GM21390 (cell line): Measurements from ENCODE around the gene ACSL6.

Experiments used
- ATAC-seq: cut with Tn5 transposase; IDR thresholded peaks from one replicate; pipeline ENCODE4 v1.9.1; 2021; ENCODE audit not compliant: unreplicated experiment

The ACSL6 gene

GRCh38 chr5:132049559-132049958 lies 38.1 kb upstream of the ACSL6 start:
- no peak for ATAC-seq

GRCh38 chr5:132049093-132049492 lies 37.6 kb upstream of the ACSL6 start:
- ATAC-seq, result no peak

DNA sequence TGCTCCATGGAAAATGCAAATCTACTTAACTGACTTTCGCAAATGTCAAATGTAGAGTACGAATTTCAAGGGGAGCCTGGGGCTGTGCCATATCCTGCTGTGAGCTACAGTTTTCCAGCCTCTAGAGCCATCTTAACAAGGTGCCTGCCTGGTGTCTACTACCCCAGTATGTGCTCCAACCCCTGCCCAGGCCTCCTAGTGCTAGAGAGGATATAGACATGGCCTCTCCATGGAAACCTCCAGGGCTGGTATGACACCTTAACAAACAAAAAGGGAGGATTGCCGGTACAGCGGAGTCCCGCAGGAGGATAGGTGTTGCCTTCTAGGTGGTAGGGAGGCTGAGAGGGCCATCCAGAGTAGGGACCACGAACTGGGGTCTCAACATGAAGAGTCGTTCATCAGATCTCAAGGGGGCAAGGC lies 35.4 kb upstream of the ACSL6 start:
- no peak for ATAC-seq

GRCh38 chr5:132044207-132044606 lies 32.7 kb upstream of the ACSL6 start:
- ATAC-seq, result no peak

GRCh38 chr5:132037353-132037752 lies 25.9 kb upstream of the ACSL6 start:
- no peak for ATAC-seq

DNA sequence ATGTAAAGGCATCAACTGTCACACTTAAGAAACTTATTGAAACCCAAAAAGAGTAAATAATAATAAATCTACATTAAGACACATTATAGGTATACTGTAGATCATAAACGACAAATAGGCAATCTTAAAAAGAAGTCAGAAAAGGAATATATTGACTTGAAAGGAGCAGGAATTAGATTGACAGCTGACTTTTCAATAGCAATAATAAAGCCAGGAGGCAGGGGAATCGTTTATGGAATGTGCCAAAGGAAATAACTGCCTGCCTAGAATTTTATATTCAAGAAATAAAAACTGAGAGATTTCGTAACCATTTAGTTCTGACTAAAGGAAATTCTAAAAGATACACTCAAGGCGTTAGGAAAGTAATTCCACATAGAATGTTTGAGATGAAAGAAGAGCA lies 21.7 kb upstream of the ACSL6 start:
- no peak for ATAC-seq

DNA sequence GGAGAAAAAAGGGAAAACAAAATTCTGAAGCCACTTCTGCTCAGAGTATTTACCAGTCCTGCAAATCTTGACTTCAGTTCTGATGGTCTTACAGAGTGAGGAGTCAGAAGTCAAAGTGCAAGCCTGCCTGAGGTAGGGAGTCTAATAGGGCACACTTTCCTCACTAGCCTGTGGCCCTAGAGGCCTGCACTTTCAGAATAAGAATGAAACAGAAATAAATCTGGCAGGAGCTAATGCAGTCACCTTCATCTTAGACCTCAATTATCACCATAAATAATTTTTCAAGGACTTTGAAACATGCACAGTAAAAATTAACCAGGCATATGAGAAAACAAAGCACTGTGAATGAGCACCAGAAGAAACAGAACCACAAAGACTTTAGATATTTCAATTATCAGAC lies 20.7 kb upstream of the ACSL6 start:
- no peak for ATAC-seq

- ATAC-seq, result no peak
Observed at GRCh38 chr5:132030610-132031009, 19.2 kb upstream of the ACSL6 start.

DNA sequence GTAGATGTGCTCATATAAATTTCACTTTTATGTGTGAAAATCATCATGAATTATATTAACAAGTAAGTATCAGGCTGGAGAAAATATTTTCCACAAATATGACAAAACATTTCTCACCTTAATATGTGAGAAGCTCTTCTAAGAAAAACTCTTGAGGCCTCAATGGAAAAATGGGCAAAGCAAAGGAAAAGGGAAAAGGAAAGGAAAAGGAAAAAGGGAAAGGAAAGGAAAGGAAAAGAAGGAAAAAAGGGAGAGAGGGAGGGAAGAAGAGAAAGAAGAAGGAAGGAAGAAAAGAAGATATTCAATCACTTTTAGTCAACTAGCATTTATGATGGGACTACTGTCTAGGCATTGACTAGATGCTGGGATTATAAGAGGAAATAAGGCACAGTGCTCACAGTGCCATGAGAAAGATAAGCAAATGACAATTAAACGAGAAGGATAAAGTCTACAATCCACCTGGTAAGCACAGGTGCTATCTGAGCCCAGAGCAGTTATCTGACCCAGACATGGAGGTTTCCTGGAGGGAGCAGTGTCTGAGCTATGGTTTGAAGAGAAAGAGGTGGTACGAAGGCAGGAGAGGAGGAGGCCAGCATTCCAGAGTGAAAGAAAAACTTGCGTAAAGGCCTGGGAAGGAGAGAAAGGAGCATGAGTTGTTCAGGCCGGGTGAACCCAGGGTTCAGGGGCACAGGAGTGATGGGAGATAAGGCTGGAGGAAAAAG lies 18.3 kb upstream of the ACSL6 start:
- no peak for ATAC-seq

DNA sequence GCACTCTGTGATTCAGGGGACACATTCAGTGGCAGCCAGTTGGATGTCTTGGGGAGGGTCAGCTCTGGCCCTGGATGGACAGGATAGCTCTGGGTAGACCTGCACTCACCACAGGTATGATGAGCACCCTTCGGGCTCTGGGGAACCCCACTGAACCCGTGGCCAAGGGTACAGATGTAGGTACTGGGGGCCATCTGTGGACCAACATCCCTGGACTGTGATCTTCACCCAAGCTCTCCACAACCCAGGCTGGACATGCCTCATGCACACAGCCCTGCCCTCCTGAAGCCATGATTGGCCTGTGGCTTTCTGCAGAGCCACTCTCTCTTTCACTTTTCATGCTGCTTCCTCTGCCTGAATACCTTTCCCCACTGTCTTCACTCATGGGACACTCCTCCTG lies 15.6 kb upstream of the ACSL6 start:
- ATAC-seq, result peak; percentile 65

- no peak for ATAC-seq
Observed at GRCh38 chr5:132026516-132027008, 15.1 kb upstream of the ACSL6 start.

DNA sequence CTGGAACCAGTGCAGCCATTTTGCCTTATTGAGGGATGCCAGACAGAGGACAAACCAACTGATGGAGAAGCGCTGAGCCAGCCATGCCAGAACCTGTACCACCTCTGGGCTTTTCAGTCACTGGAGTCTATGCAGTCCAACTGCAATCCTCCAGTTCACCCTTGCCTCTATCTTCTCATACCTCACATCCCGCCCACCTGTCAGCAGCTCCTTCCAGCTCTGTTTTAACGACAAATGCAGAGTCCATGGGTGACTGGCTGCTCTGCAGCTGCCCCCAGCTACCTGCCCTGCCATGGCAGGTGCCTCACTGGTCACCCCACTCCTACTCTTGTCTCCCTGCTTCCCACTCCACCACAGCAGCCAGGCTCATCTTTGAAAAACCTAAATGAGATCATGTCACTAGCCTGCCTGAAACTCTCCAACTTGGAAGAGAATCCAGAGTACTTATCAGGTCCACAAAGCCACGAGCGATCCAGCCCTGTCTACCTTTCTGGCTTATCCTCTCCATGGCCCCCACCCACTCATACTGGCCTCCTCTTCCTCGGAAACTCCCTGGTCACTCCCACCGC lies 14.0 kb upstream of the ACSL6 start:
- no peak for ATAC-seq

GRCh38 chr5:132024789-132025402 lies 13.4 kb upstream of the ACSL6 start:
- ATAC-seq, result no peak

GRCh38 chr5:132024117-132024435 lies 12.6 kb upstream of the ACSL6 start:
- ATAC-seq, result no peak

GRCh38 chr5:132023258-132024116 lies 12.0 kb upstream of the ACSL6 start:
- ATAC-seq, result no peak

DNA sequence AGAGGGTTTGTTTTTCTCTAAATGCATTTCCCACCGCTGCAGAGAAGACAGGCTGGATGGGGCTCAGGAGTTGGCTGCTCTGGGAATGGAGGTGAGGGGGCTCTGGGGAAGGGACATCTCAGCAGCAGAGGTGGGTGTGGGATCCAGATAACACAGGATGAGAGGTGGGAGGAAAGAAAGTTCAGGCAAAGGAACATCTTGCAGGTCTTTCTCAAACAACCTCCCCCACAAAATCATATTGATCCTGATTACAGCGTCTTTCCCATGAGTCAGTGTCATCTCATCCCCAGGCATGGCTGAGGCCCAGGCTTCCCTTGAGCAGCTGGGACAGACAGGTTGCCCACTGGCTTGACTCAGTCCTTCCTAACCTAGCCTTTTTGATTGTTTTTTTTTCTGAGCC lies 11.3 kb upstream of the ACSL6 start:
- ATAC-seq, result no peak

- no peak for ATAC-seq
Observed at GRCh38 chr5:132021654-132022053, 10.2 kb upstream of the ACSL6 start.

GRCh38 chr5:132020568-132021339 lies 9.3 kb upstream of the ACSL6 start:
- ATAC-seq, result peak; percentile 18

DNA sequence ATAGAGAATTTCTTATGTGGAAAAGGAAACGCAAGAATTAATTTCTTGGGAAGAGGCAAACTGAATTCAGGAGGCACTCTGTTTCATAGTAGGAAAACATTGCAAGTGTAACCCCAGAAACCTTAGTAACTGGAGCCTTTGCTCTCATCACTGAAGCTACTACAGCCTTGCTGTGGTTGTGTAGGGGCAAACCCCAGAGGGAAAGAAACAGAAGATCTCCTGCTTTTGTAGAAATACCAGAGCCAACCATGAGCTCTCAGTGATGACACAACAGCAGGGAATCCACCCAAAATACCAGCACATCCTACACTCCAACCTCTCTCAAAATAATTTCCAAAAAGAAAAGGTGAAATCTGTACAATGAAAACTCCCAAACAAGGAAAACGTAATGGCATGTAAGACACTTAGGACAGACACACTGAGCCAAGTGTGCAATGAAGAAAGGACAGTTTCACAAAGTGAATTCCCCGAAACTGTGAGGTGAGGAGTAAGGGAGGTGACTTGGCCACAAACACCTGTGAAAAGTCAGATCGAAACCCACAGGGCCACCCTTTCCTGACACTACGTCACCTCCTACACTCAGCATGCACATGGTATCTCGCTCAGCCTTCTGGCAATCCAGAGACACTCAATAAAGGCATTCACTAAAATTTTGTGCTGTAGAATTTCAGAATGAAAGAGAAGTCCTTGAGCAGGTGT lies 8.5 kb upstream of the ACSL6 start:
- ATAC-seq, result peak; percentile 98

- no peak for ATAC-seq
Observed at GRCh38 chr5:132019337-132019736, 7.9 kb upstream of the ACSL6 start.
